ENCODE results near the gene MAPK14.
"Not testable (repeated sequence)": the region's sequence is repeated elsewhere in the genome, so short reads cannot be mapped to it uniquely, and the experiment has no call there.

Gene MAPK14

GRCh38 chr6:36027501-36028087 lies at the start of gene MAPK14:
Gene MAPK14 (plus strand): TSS chr6:36027808. CDS start chr6:36028158, 350 bp downstream.
- peak; percentile 100 for DNase-seq (ENCODE audit: low read depth)

- not testable (repeated sequence) for DNase-seq (ENCODE audit: low read depth)
Observed at GRCh38 chr6:35980126-35980525, 47.5 kb upstream of the MAPK14 start.

- no peak for DNase-seq (ENCODE audit: low read depth)
Observed at GRCh38 chr6:35980991-35981645, 46.5 kb upstream of the MAPK14 start.

- no peak for DNase-seq (ENCODE audit: low read depth)
Observed at GRCh38 chr6:35984701-35985100, 42.9 kb upstream of the MAPK14 start.

- DNase-seq (ENCODE audit: low read depth) = not testable (repeated sequence)
Observed at GRCh38 chr6:35988047-35988446, 39.6 kb upstream of the MAPK14 start.

GRCh38 chr6:35993150-35993549 lies 34.5 kb upstream of the MAPK14 start:
- no peak for DNase-seq (ENCODE audit: low read depth)

GRCh38 chr6:36000451-36000850 lies 27.2 kb upstream of the MAPK14 start:
- DNase-seq (ENCODE audit: low read depth) = no peak

GRCh38 chr6:36015666-36016065 lies 11.9 kb upstream of the MAPK14 start:
- no peak for DNase-seq (ENCODE audit: low read depth)

GRCh38 chr6:36018339-36018738 lies 9.3 kb upstream of the MAPK14 start:
- DNase-seq (ENCODE audit: low read depth) = no peak

GRCh38 chr6:36019167-36019566 lies 8.4 kb upstream of the MAPK14 start:
- DNase-seq (ENCODE audit: low read depth) = no peak

- no peak for DNase-seq (ENCODE audit: low read depth)
Observed at GRCh38 chr6:36020154-36020553, 7.5 kb upstream of the MAPK14 start.

- DNase-seq (ENCODE audit: low read depth) = no peak
Observed at GRCh38 chr6:36023996-36024795, 3.4 kb upstream of the MAPK14 start, which contains the start of gene SLC26A8. Gene SLC26A8 (minus strand): TSS chr6:36024641. CDS start chr6:36019707, 4,934 bp downstream.

GRCh38 chr6:36025260-36025931 lies 2.2 kb upstream of the MAPK14 start:
- no peak for DNase-seq (ENCODE audit: low read depth)

- DNase-seq (ENCODE audit: low read depth) = no peak
Observed at GRCh38 chr6:36025932-36026327, 1.7 kb upstream of the MAPK14 start.

- DNase-seq (ENCODE audit: low read depth) = no peak
Observed at GRCh38 chr6:36028088-36028876, 674 bp downstream of the MAPK14 start.

GRCh38 chr6:36028877-36029324 lies 1.3 kb downstream of the MAPK14 start:
- peak; percentile 67 for DNase-seq (ENCODE audit: low read depth)

- peak; percentile 55 for DNase-seq (ENCODE audit: low read depth)
Observed at GRCh38 chr6:36029464-36029863, 1.9 kb downstream of the MAPK14 start.

- no peak for DNase-seq (ENCODE audit: low read depth)
Observed at GRCh38 chr6:36032261-36032660, 4.7 kb downstream of the MAPK14 start.

- not testable (repeated sequence) for DNase-seq (ENCODE audit: low read depth)
Observed at GRCh38 chr6:36033144-36033543, 5.5 kb downstream of the MAPK14 start.

- no peak for DNase-seq (ENCODE audit: low read depth)
Observed at GRCh38 chr6:36033935-36034334, 6.3 kb downstream of the MAPK14 start.

GRCh38 chr6:36034441-36034840 lies 6.8 kb downstream of the MAPK14 start:
- DNase-seq (ENCODE audit: low read depth) = no peak
